SK-N-SH treated with all-trans-retinoic acid at 6 μM for 48 hours (cell line): Measurements from ENCODE around the gene CCL4.
"Not testable (repeated sequence)": the region's sequence is repeated elsewhere in the genome, so short reads cannot be mapped to it uniquely, and the experiment has no call there.

Source experiments
- ATAC-seq: fragments of 200-7000 bp; cut with Tn5 transposase; 3 replicates; pipeline ENCODE4 v1.9.1; 2020; ENCODE audit warnings: mild to moderate bottlenecking, moderate library complexity
- ARNTL ChIP-seq: fragments of 450-650 bp; formaldehyde crosslinking; IDR thresholded peaks from 2 replicates; pipeline ENCODE4 v1.5.0; 2020; ENCODE audit warnings: low read depth, mild to moderate bottlenecking, moderate library complexity, borderline replicate concordance
- CREB5 ChIP-seq: fragments of 250-450 bp; sonication (Bioruptor Pico); IDR thresholded peaks from 2 replicates; pipeline ENCODE4 v1.5.1; 2020; ENCODE audit warnings: low read depth, mild to moderate bottlenecking, moderate library complexity
- CSDC2 ChIP-seq: fragments of 250-450 bp; sonication (Bioruptor Pico); IDR thresholded peaks from 2 replicates; pipeline ENCODE4 v1.5.0; 2020; ENCODE audit warnings: mild to moderate bottlenecking, moderate library complexity
- CSRNP3 ChIP-seq: fragments of 250-450 bp; sonication (Bioruptor Pico); IDR thresholded peaks from 2 replicates; pipeline ENCODE4 v1.5.1; 2021; ENCODE audit warnings: mild to moderate bottlenecking, moderate library complexity
- ESRRG ChIP-seq: fragments of 250-450 bp; sonication (Bioruptor Pico); IDR thresholded peaks from 2 replicates; pipeline ENCODE4 v1.6.1; 2021; ENCODE audit warnings: mild to moderate bottlenecking
- GLIS3 ChIP-seq: fragments of 250-450 bp; sonication (Bioruptor Pico); IDR thresholded peaks from 2 replicates; pipeline ENCODE4 v1.5.0; 2020; ENCODE audit warnings: mild to moderate bottlenecking, moderate library complexity
- ISL1 ChIP-seq: fragments of 250-450 bp; sonication (Bioruptor Pico); IDR thresholded peaks from 2 replicates; pipeline ENCODE4 v2.1.2; 2022; ENCODE audit warnings: mild to moderate bottlenecking, moderate library complexity
- OSR1 ChIP-seq: fragments of 250-450 bp; sonication (Bioruptor Pico); IDR thresholded peaks from 2 replicates; pipeline ENCODE4 v1.8.0; 2022; ENCODE audit warnings: moderate library complexity, mild to moderate bottlenecking, inconsistent platforms
- PPARA ChIP-seq: fragments of 250-450 bp; sonication (Bioruptor Pico); IDR thresholded peaks from 2 replicates; pipeline ENCODE4 v1.5.0; 2020; ENCODE audit warnings: mild to moderate bottlenecking, borderline replicate concordance
- RARB ChIP-seq: fragments of 250-450 bp; sonication (Bioruptor Pico); IDR thresholded peaks from 2 replicates; pipeline ENCODE4 v1.8.0; 2021; ENCODE audit warnings: mild to moderate bottlenecking, moderate library complexity
- TCF4 ChIP-seq: fragments of 250-450 bp; sonication (Bioruptor Pico); IDR thresholded peaks from 2 replicates; pipeline ENCODE4 v1.8.0; 2021; ENCODE audit warnings: mild to moderate bottlenecking, moderate library complexity, borderline replicate concordance
- ZC3H10 ChIP-seq: fragments of 250-450 bp; sonication (Bioruptor Pico); IDR thresholded peaks from 2 replicates; pipeline ENCODE4 v1.5.1; 2021; ENCODE audit warnings: mild to moderate bottlenecking, moderate library complexity
- ZFP3 ChIP-seq: fragments of 250-450 bp; sonication (Bioruptor Pico); IDR thresholded peaks from 2 replicates; pipeline ENCODE4 v1.5.0; 2020; ENCODE audit warnings: mild to moderate bottlenecking, moderate library complexity
- ZNF70 ChIP-seq: fragments of 450-650 bp; formaldehyde crosslinking; IDR thresholded peaks from 2 replicates; pipeline ENCODE4 v1.5.0; 2020; ENCODE audit warnings: mild to moderate bottlenecking, moderate library complexity
- TF ChIP-seq, protein P1 (sequence below): fragments of 250-450 bp; sonication (Bioruptor Pico); IDR thresholded peaks from 2 replicates; pipeline ENCODE4 v1.8.0; 2020; ENCODE audit warnings: mild to moderate bottlenecking, moderate library complexity, borderline replicate concordance
- TF ChIP-seq, protein P2 (sequence below): fragments of 250-450 bp; sonication (Bioruptor Pico); IDR thresholded peaks from 2 replicates; pipeline ENCODE4 v1.8.0; 2021; ENCODE audit warnings: low read depth, mild to moderate bottlenecking, moderate library complexity, borderline replicate concordance

CCL4 gene

DNA sequence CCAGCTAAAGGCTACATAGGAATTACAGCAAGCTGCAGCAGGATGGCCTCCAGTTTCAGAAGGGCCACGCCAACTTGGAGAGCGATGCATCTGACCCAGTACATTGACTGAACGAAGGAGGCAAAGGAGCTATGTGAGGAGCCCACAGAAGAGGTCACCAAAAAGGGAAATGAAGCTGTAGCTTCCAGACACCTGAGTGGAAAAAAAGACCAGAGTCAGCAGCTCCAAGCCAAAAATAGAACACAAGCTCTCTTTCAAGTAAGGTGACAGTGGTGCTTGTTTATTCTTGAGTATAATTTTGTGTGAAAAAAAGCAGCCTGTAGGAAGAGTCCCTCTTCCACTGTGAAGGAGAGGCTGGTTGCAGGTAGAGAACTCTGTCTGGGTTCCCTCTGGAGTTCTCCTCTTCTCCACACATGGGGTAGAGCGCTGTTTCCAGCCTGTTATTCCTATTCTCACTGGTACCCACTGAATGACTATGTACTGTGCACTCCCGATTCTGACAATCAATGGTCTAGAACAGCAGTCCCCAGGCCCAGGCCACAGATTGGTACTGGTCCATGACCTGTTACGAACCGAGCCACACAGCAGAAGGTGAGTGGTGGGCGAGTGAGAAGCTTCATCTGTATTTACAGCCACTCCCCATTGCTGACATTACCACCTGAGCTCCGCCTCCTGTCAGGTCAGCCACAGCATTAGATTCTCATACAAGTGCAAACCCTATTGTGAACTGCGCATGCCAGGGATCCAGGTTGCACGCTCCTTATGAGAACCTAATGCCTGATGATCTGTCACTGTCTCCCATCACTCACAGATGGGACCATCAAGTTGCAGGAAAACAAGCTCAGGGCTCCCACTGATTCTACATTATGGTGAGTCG, 15.1 kb downstream of the CCL4 start:
- TF ChIP-seq CSDC2 (CRISPR knock-in tag) (no peak), RARB (CRISPR knock-in tag) (no peak), TCF4 (CRISPR knock-in tag) (no peak), ZFP3 (CRISPR knock-in tag) (no peak), OSR1 (CRISPR knock-in tag) (no peak), ISL1 (CRISPR knock-in tag) (no peak), ZNF70 (no peak), CSRNP3 (CRISPR knock-in tag) (no peak), PPARA (CRISPR knock-in tag) (no peak), ZC3H10 (CRISPR knock-in tag) (no peak), GLIS3 (CRISPR knock-in tag) (no peak), ESRRG (CRISPR knock-in tag) (no peak), CREB5 (CRISPR knock-in tag) (no peak)
- TF ChIP-seq, protein P1, sequence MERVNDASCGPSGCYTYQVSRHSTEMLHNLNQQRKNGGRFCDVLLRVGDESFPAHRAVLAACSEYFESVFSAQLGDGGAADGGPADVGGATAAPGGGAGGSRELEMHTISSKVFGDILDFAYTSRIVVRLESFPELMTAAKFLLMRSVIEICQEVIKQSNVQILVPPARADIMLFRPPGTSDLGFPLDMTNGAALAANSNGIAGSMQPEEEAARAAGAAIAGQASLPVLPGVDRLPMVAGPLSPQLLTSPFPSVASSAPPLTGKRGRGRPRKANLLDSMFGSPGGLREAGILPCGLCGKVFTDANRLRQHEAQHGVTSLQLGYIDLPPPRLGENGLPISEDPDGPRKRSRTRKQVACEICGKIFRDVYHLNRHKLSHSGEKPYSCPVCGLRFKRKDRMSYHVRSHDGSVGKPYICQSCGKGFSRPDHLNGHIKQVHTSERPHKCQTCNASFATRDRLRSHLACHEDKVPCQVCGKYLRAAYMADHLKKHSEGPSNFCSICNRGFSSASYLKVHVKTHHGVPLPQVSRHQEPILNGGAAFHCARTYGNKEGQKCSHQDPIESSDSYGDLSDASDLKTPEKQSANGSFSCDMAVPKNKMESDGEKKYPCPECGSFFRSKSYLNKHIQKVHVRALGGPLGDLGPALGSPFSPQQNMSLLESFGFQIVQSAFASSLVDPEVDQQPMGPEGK (CRISPR knock-in tag), result no peak
- TF ChIP-seq, protein P2, sequence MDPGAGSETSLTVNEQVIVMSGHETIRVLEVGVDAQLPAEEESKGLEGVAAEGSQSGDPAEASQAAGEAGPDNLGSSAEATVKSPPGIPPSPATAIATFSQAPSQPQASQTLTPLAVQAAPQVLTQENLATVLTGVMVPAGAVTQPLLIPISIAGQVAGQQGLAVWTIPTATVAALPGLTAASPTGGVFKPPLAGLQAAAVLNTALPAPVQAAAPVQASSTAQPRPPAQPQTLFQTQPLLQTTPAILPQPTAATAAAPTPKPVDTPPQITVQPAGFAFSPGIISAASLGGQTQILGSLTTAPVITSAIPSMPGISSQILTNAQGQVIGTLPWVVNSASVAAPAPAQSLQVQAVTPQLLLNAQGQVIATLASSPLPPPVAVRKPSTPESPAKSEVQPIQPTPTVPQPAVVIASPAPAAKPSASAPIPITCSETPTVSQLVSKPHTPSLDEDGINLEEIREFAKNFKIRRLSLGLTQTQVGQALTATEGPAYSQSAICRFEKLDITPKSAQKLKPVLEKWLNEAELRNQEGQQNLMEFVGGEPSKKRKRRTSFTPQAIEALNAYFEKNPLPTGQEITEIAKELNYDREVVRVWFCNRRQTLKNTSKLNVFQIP (CRISPR knock-in tag), result no peak
- ATAC-seq, result no peak

DNA sequence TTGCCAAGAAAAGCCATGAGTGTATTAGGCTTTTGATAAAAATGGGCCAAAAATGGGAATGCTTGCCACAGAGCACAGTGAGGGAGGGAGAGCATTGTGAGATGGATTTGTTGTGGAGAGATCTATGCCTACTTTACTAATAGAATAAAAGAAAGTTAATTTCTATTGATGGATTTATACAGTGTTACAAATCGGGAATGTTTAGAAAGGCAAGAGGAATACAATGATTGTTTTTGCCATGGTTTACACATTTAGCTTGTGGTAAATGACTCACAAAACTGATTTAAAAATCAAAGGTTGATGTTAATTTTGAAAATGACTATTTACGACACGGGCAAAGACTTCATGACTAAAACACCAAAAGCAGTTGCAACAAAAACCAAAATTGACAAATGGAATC, 16.6 kb downstream of the CCL4 start:
- ATAC-seq, result no peak
- TF ChIP-seq, protein P2 (CRISPR knock-in tag), result no peak
- TF ChIP-seq OSR1 (CRISPR knock-in tag) (no peak), PPARA (CRISPR knock-in tag) (no peak), CSRNP3 (CRISPR knock-in tag) (no peak), ARNTL (no peak), TCF4 (CRISPR knock-in tag) (no peak), ZNF70 (no peak), CREB5 (CRISPR knock-in tag) (no peak)

DNA sequence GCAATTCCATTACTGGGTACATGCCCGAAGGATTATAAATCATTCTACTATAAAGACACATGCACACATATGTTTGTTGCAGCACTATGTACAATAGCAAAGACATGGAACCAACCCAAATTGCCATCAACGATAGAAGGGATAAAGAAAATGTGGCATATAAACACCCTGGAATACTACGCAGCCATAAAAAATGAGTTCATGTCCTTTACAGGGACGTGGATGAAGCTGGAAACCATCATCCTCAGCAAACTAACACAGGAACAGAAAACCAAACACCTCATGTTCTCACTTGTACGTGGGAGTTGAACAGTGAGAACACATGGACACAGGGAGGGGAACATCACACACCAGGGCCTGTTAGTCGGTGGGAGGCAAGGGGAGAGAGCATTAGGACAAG, 17.5 kb downstream of the CCL4 start:
- not testable (repeated sequence) for ATAC-seq
